Mesodermal cell (in vitro differentiated cells): ENCODE measurements around the gene GPN3.
A peak's percentile ranks its signal among the peaks of the same experiment; 100 is the strongest.
"Not testable (repeated sequence)": the region's sequence is repeated elsewhere in the genome, so short reads cannot be mapped to it uniquely, and the experiment has no call there.

ENCODE experiments used
- H3K27ac ChIP-seq: 2 replicates; pipeline ENCODE4 v1.7.0; 2013; ENCODE audit warnings: mild to moderate bottlenecking, low read depth, low read length, moderate library complexity; ENCODE audit not compliant: severe bottlenecking
- H3K36me3 ChIP-seq: 2 replicates; pipeline ENCODE4 v1.7.1; 2013; ENCODE audit warnings: mild to moderate bottlenecking, low read length, moderate library complexity; ENCODE audit not compliant: control insufficient read depth, insufficient read depth
- H3K4me1 ChIP-seq: one replicate; pipeline ENCODE4 v1.7.1; 2013; ENCODE audit warnings: mild to moderate bottlenecking, low read length; ENCODE audit not compliant: insufficient read depth, control insufficient read depth, poor library complexity, severe bottlenecking
- H3K4me3 ChIP-seq: 2 replicates; pipeline ENCODE4 v1.7.0; 2013; ENCODE audit warnings: low read length, control low read depth, mild to moderate bottlenecking; ENCODE audit not compliant: insufficient read depth, poor library complexity, severe bottlenecking; ENCODE audit errors: extremely low read depth
- H3K9me3 ChIP-seq: 2 replicates; pipeline ENCODE4 v1.7.1; 2013; ENCODE audit warnings: mild to moderate bottlenecking, low read length, moderate library complexity; ENCODE audit not compliant: control insufficient read depth
- WGBS, 2 experiments: methylation state at CpG; one replicate each; pipeline ENCODE4 v1.1.5; 2013; ENCODE audit warnings: missing lambda C conversion rate in 2 of 2; ENCODE audit not compliant: insufficient coverage in 2 of 2; 5-methylcytosine and 5-hydroxymethylcytosine counted together

Gene GPN3

DNA sequence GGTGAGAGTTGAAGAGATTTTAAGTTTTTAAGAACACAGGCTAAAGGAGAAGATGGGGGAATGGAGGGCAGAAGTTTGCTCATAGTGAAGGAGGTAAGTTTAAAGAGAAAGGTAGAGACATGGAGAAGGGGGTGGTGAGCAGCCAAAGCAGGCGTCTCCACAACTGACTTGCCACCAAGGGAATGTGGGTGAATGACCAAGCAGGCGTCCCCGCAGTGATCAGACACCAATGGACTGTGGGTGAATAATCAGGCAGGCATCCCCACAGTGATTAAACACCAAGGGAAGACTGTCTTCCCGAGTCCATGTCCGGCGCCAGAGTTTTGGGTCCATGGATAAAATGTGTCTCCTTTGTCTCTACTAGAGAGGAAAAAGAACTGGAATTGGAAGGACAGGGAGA, 58.0 kb downstream of the GPN3 start:
- H3K9me3 ChIP-seq, H3K36me3 ChIP-seq, H3K27ac ChIP-seq, H3K4me3 ChIP-seq, H3K4me1 ChIP-seq: not testable (repeated sequence)
- WGBS, 2 experiments = 93 to 94% methylated on average over 6 of the region's 6 CpGs

DNA sequence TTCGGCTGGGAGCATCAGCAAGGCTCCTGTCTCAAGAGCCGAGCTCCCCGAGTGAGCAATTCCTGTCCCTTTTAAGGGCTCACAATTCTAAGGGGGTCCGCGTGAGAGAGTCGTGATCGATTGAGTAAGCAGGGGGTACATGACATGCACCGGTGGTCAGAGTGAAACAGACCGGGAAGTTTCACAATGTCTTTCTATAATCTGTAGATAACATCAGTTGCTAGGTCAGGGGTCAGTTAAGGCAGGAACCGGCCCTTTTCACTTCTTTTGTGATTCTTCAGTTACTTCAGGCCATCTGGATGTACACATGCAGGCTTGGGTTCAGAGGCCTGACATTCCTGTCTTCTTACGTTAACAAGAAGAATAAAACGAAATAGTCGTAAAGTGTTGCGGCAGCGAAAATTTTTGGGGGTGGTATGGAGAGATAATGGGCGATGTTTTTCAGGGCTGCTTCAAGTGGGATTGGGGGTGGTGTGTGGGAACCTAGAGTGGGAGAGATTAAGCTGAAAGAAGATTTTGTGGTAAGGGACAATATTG, 62.9 kb downstream of the GPN3 start:
- WGBS, 2 experiments = 96 to 99% methylated on average over 12 to 15 of the region's 16 CpGs
- not testable (repeated sequence) for H3K4me1 ChIP-seq

DNA sequence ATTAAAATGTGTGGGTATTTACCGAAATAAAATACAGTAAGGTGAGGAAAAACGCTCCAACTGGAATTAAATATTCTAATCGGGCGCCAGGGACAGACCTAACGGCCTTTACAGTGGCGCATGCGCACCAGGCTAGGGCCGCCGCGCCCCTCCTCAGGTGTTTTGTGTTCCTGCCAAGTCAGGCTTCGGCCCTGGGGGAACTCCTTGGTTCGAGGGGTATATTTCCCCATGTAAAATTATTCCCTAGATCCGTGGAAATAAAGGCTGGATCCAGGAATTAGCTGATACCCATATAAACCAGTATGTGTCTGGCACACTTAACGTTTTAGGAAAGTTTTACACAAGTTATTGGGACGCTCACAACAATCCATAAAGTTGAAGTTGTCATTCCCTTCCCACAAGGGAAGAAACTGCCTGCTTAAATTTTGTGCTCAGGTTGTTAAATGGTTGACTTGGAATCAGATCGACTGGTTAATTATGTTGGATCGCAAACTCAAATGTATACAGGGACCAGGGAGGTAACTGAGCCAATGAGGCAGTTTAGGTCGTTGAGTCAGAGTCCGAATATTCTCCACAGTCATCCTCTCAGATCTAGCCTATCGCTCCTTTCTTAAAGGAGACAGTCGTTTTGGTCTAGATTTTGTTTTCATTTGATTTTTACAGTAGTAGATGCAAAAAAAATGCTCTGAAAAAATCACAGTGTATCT, 63.9 kb downstream of the GPN3 start:
- peak overlapping the region; percentile 98 for H3K27ac ChIP-seq
- peak overlapping the region; percentile 88 for H3K4me3 ChIP-seq
- H3K36me3 ChIP-seq = peaks cover 26% of the 10 kb centered on the region
- no peaks in the 10 kb centered on the region for H3K4me1 ChIP-seq
- no peaks in the 10 kb centered on the region for H3K9me3 ChIP-seq
- 23% methylated on average over 15 to 18 of the region's 21 CpGs for WGBS, 2 experiments

More for the DNA sequence above, 62.9 kb downstream of the GPN3 start:
- H3K4me3 ChIP-seq, H3K9me3 ChIP-seq, H3K27ac ChIP-seq: not testable (repeated sequence)
- peaks cover 17% of the 10 kb centered on the region for H3K36me3 ChIP-seq

DNA sequence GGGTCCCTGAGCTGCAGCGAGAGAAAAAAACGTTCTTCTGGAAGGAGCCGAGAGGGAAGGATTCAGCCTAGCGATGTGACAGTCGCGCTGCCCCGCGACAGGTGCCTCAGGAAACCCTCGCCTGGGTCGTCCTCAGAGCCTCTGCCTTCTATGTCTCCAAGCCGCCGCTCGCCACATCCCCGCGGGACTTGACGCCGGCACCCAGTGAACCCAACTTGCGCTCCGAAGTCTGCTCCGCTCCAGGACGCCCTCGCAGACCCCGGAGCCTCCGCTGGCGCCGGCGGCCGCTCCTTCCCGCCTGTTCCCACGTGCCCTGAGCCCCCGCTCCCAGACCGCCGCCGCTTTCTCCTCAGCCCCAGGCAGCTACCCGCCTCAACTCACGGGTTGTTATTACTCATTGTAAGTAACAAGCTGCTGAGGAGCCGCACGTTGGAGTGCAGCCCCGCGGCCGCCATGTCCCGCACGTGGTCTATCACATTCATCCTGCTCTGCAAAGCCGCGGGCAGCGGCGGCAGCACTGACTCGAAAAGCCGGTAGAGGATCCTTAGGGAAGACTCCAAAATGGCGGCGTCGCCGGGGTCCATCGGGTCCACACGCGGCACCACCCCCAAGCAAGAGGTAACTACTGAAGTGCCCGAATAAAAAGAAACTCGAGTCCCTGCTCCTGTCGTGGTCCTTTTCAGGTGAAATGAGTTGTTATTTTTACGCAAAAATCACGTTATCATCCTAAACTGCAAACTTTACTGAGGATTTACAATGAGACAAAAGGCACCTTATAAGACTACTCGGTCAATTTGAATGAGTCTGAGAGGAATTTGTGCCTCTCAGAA, 64.7 kb downstream of the GPN3 start, which contains the start of gene ANAPC7:
Gene ANAPC7, minus strand, starts transcription at position 563 of the 830 bp plus-strand sequence. Its CDS starts 81 bp downstream, at position 482.
- Histone ChIP-seq H3K9me3 (no peaks in the 10 kb centered on the region), H3K27ac (peak within 1 kb of the TSS; percentile 98), H3K4me3 (peak within 1 kb of the TSS; percentile 88), H3K4me1 (no peaks in the 10 kb centered on the region), H3K36me3 (peaks cover 32% of the 10 kb centered on the region)
- 0% methylated on average over 51 to 55 of the region's 62 CpGs for WGBS, 2 experiments
